A549 (cell line): ENCODE results near the gene DMRTC2. TPM values are rescaled to one million over a fixed set of nuclear protein-coding genes. Genes with fewer than 3 reads are reported as not detected.

Experiments used
- ATAC-seq, 2 experiments: fragments of 200-7000 bp in 1 of 2; fragments of >200 bp in 1 of 2; cut with Nextera tagmentation in 1 of 2; cut with Tn5 transposase in 1 of 2; 3 replicates each; pipeline versions ENCODE4 v1.8.0 to v1.9.1; 2018 to 2020; ENCODE audit warnings: mild to moderate bottlenecking in 1 of 2, moderate library complexity in 1 of 2
- CTCF ChIA-PET: fragments of 300-600 bp; sonication (Branson Sonifier 250); formaldehyde crosslinking; extraction: SDS; loops from one replicate; lab custom pipeline; 2021; ENCODE audit warnings: antibody characterized with exemption, inconsistent platforms; lab: Yijun Ruan, JAX
- POLR2A ChIA-PET: fragments of 350-600 bp; formaldehyde crosslinking; extraction: SDS; loops from one replicate; lab custom pipeline; 2021; ENCODE audit warnings: antibody characterized with exemption, inconsistent platforms; lab: Yijun Ruan, JAX
- DNase-seq, 2 experiments: peaks; one replicate each; pipeline versions ENCODE4 v3.0.0 to v3.0.0-alpha.2; 2011 to 2016; ENCODE audit warnings: low read depth in 1 of 2, low spot score in 1 of 2
- FAIRE-seq: peaks from 2 replicates; lab custom pipeline; 2011; peaks lifted over from hg19 to GRCh38; lab: Jason Lieb, UNC
- H3K27ac ChIP-seq, 2 experiments: fragments of >200 bp; sonication (Bioruptor Twin); formaldehyde crosslinking; 3 replicates each; pipeline ENCODE4 v1.5.1; 2016 to 2017
- H3K4me1 ChIP-seq: fragments of >200 bp; sonication (Bioruptor Twin); formaldehyde crosslinking; 3 replicates; pipeline ENCODE4 v1.6.1; 2016
- H3K4me2 ChIP-seq: fragments of >200 bp; sonication (Bioruptor Twin); formaldehyde crosslinking; 3 replicates; pipeline ENCODE4 v1.6.1; 2016
- H3K4me3 ChIP-seq: fragments of >200 bp; sonication (Bioruptor Twin); formaldehyde crosslinking; 3 replicates; pipeline ENCODE4 v1.5.1; 2016
- H3K9me3 ChIP-seq: fragments of >200 bp; sonication (Bioruptor Twin); formaldehyde crosslinking; 3 replicates; pipeline ENCODE4 v1.6.1; 2016
- ATOH8 ChIP-seq: fragments of 250-450 bp; sonication (Bioruptor Pico); IDR thresholded peaks from 2 replicates; pipeline ENCODE4 v1.5.0; 2020; ENCODE audit warnings: low read depth, mild to moderate bottlenecking, moderate library complexity
- CBX2 ChIP-seq: fragments of 200-600 bp; sonication (generic); IDR thresholded peaks from 2 replicates; pipeline ENCODE4 v1.6.1; 2016; ENCODE audit warnings: low read depth, mild to moderate bottlenecking, borderline replicate concordance
- CEBPB ChIP-seq, 2 experiments: fragments of >200 bp in 1 of 2; sonication (Bioruptor Twin) in 1 of 2; formaldehyde crosslinking in 1 of 2; IDR thresholded peaks; 2 replicates each; pipeline ENCODE4 v1.6.1; 2012 to 2016
- CHD4 ChIP-seq: fragments of 200-600 bp; sonication (generic); IDR thresholded peaks from 2 replicates; pipeline ENCODE4 v1.6.1; 2016; ENCODE audit warnings: antibody characterized with exemption, mild to moderate bottlenecking, borderline replicate concordance
- CTCF ChIP-seq: fragments of >200 bp; sonication (Bioruptor Twin); formaldehyde crosslinking; IDR thresholded peaks from 3 replicates; pipeline ENCODE4 v1.5.1; 2016
- E2F6 ChIP-seq: IDR thresholded peaks from 2 replicates; pipeline ENCODE4 v1.6.1; 2012; ENCODE audit warnings: low read depth, borderline replicate concordance
- EHF ChIP-seq: fragments of 250-450 bp; sonication (Bioruptor Pico); IDR thresholded peaks from 2 replicates; pipeline ENCODE4 v1.5.0; 2020; ENCODE audit warnings: mild to moderate bottlenecking
- EP300 ChIP-seq, 2 experiments: fragments of >200 bp; sonication (Bioruptor Twin); formaldehyde crosslinking; IDR thresholded peaks; 2 replicates in 1 of 2; 3 replicates in 1 of 2; pipeline ENCODE4 v1.6.1; 2016 to 2017
- FOSL2 ChIP-seq, 2 experiments: fragments of 450-650 bp in 1 of 2; fragments of >200 bp in 1 of 2; sonication (Bioruptor Twin) in 1 of 2; formaldehyde crosslinking; IDR thresholded peaks; 2 replicates each; pipeline versions ENCODE4 v1.5.0 to v1.6.1; 2016 to 2020; ENCODE audit warnings: mild to moderate bottlenecking in 1 of 2, moderate library complexity in 1 of 2
- GATA3 ChIP-seq: IDR thresholded peaks from 2 replicates; pipeline ENCODE4 v1.6.1; 2012; ENCODE audit warnings: borderline replicate concordance
- HEYL ChIP-seq: fragments of 250-450 bp; sonication (Bioruptor Pico); IDR thresholded peaks from 2 replicates; pipeline ENCODE4 v1.8.0; 2021; ENCODE audit warnings: mild to moderate bottlenecking, moderate library complexity
- JUN ChIP-seq, 2 experiments: fragments of >200 bp; sonication (Bioruptor Twin); formaldehyde crosslinking; IDR thresholded peaks; 2 replicates in 1 of 2; 3 replicates in 1 of 2; pipeline ENCODE4 v1.6.1; 2016 to 2017
- KDM1A ChIP-seq: fragments of 200-600 bp; sonication (generic); IDR thresholded peaks from 2 replicates; pipeline ENCODE4 v1.6.1; 2016; ENCODE audit warnings: low read depth, mild to moderate bottlenecking
- KDM5A ChIP-seq: fragments of 200-600 bp; sonication (generic); IDR thresholded peaks from 2 replicates; pipeline ENCODE4 v1.6.1; 2016; ENCODE audit warnings: antibody characterized with exemption, mild to moderate bottlenecking
- MAX ChIP-seq: IDR thresholded peaks from 2 replicates; pipeline ENCODE4 v1.6.1; 2012
- MAZ ChIP-seq: fragments of 150-350 bp; IDR thresholded peaks from 2 replicates; pipeline ENCODE4 v1.6.1; 2014; ENCODE audit warnings: antibody characterized with exemption, low read depth, low read length, borderline replicate concordance
- MYC ChIP-seq: IDR thresholded peaks from 2 replicates; pipeline ENCODE4 v1.6.1; 2012; ENCODE audit warnings: mild to moderate bottlenecking, inconsistent platforms, low read length, improper control_type of control experiment, borderline replicate concordance
- NFE2L2 ChIP-seq: fragments of 150-350 bp; conservative IDR thresholded peaks from 2 replicates; pipeline ENCODE4 v1.6.1; 2014; ENCODE audit warnings: low read length
- NR3C1 ChIP-seq: fragments of >200 bp; sonication (Bioruptor Twin); formaldehyde crosslinking; IDR thresholded peaks from 3 replicates; pipeline ENCODE4 v1.6.1; 2017
- PBX3 ChIP-seq: IDR thresholded peaks from 2 replicates; pipeline ENCODE4 v1.6.1; 2012
- PHF8 ChIP-seq: fragments of 200-600 bp; sonication (generic); IDR thresholded peaks from 2 replicates; pipeline ENCODE4 v1.6.1; 2016; ENCODE audit warnings: low read depth, mild to moderate bottlenecking, antibody characterized with exemption, moderate library complexity, borderline replicate concordance
- POLR2A ChIP-seq: IDR thresholded peaks from 2 replicates; pipeline ENCODE4 v1.6.1; 2012; ENCODE audit warnings: mild to moderate bottlenecking, low read length
- RARB ChIP-seq: fragments of 250-450 bp; sonication (Bioruptor Pico); IDR thresholded peaks from 2 replicates; pipeline ENCODE4 v1.8.0; 2021; ENCODE audit warnings: mild to moderate bottlenecking, moderate library complexity
- RFX5 ChIP-seq: fragments of 450-650 bp; IDR thresholded peaks from 2 replicates; pipeline ENCODE4 v1.7.1; 2014; ENCODE audit warnings: antibody characterized with exemption, mild to moderate bottlenecking, moderate library complexity
- TFCP2L1 ChIP-seq: fragments of 250-450 bp; sonication (Bioruptor Pico); IDR thresholded peaks from 2 replicates; pipeline ENCODE4 v1.5.0; 2021; ENCODE audit warnings: mild to moderate bottlenecking
- WGBS: methylation state at CpG from one replicate; pipeline ENCODE4 v1.1.6; 2017; ENCODE audit errors: missing lambda C conversion rate; 5-methylcytosine and 5-hydroxymethylcytosine counted together
- polyA plus RNA-seq, 4 experiments: library from polyadenylated mRNA; depleted of rRNA in 3 of 4; stranded (reverse); fragments of >200 nt; fragmentation: RNase III in 1 of 4; extraction: RNeasy Plus Mini Kit Qiagen cat#74134 plus additional on column Dnase treatment in 1 of 4; gene quantifications; 2 replicates in 3 of 4; 3 replicates in 1 of 4; pipeline ENCODE4 v1.2.3, GENCODE V29; 2011 to 2017
- TF ChIP-seq, protein P1 (sequence below): fragments of 450-650 bp; IDR thresholded peaks from 2 replicates; pipeline ENCODE4 v1.6.1; 2014; ENCODE audit warnings: antibody characterized with exemption
- TF ChIP-seq, protein P2 (sequence below): fragments of >200 bp; sonication (Bioruptor Twin); formaldehyde crosslinking; IDR thresholded peaks from 3 replicates; pipeline ENCODE4 v1.6.1; 2016
- TF ChIP-seq, protein P3 (sequence below): fragments of 200-600 bp; sonication (generic); IDR thresholded peaks from 2 replicates; pipeline ENCODE4 v1.6.1; 2016; ENCODE audit warnings: antibody characterized with exemption, mild to moderate bottlenecking, moderate library complexity

Gene DMRTC2
- polyA plus RNA-seq, 2 of the 4 experiments (the other 2 are of a cell fraction) = not detected

- FAIRE-seq (peak; percentile 100), DNase-seq (peak; percentile 100), ATAC-seq (peak; percentile 86 to 92)
- Histone ChIP-seq H3K9me3 (no peaks in the 10 kb centered on the region), H3K4me3 (peak within 1 kb of the TSS; percentile 89), H3K4me2 (peak within 1 kb of the TSS; percentile 98), H3K27ac (peak within 1 kb of the TSS; percentile 90 to 95), H3K4me1 (peaks cover 40% of the 10 kb centered on the region)
- ChIA-PET POLR2A (interaction anchor here (0.6 to 3.5 kb wide), 30 partner anchors 8 to 1143 kb away, joined by 3 to 102 read pairs (median 4); partner anchors contain the start of genes ACTMAP, B9D2, CD79A and COQ8B), CTCF (interaction anchor here (0.6 to 16.4 kb wide), 34 partner anchors 10 to 312 kb away, joined by 3 to 243 read pairs (median 4); partner anchors contain the start of genes CD79A and RABAC1)
- WGBS = 1% methylated on average over 51 of the region's 76 CpGs
- peak; percentile 57; the same call in 1 of the 2 replicates for TF ChIP-seq CHD4
- TF ChIP-seq MAZ = peak; percentile 93; the same call in 1 of the 2 replicates
- TF ChIP-seq, protein P1, sequence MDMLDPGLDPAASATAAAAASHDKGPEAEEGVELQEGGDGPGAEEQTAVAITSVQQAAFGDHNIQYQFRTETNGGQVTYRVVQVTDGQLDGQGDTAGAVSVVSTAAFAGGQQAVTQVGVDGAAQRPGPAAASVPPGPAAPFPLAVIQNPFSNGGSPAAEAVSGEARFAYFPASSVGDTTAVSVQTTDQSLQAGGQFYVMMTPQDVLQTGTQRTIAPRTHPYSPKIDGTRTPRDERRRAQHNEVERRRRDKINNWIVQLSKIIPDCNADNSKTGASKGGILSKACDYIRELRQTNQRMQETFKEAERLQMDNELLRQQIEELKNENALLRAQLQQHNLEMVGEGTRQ = no peak
- TF ChIP-seq KDM5A = 0 out of 2 replicates have a peak, but pooled peaks have one; percentile 23
- peak; percentile 56 for TF ChIP-seq CTCF
- TF ChIP-seq KDM1A = no peak
- 0 out of 2 replicates have a peak, but pooled peaks have one; percentile 2 for TF ChIP-seq NFE2L2
- peak; percentile 52; the same call in 1 of the 2 replicates for TF ChIP-seq TFCP2L1
- TF ChIP-seq ATOH8 (CRISPR knock-in tag) = no peak
- peak; percentile 95 for TF ChIP-seq POLR2A
- TF ChIP-seq E2F6 = peak; percentile 43; the same call in 1 of the 2 replicates
- TF ChIP-seq FOSL2 (IDR thresholded peaks at IDR 0.05) = no peak
- no peak for TF ChIP-seq FOSL2 (CRISPR knock-in tag; IDR thresholded peaks at IDR 0.05)
- TF ChIP-seq HEYL (CRISPR knock-in tag) = no peak
- TF ChIP-seq RFX5 = peak; percentile 41; the same call in 1 of the 2 replicates
- peak; percentile 98 to 100 for TF ChIP-seq JUN (IDR thresholded peaks at IDR 0.05)
- peak; percentile 10; the same call in 1 of the 2 replicates for TF ChIP-seq PBX3
- TF ChIP-seq EHF = no peak; the same call in 1 of the 2 replicates
- TF ChIP-seq CBX2 = no peak
- peak in 1 of 2 experiments; percentile 62; a peak in 1 of 4 replicates for TF ChIP-seq CEBPB (IDR thresholded peaks at IDR 0.05)
- peak in 1 of 2 experiments; percentile 13; a peak in 1 of 5 replicates for TF ChIP-seq EP300 (IDR thresholded peaks at IDR 0.05)
- peak; percentile 96 for TF ChIP-seq GATA3
- TF ChIP-seq, protein P2, sequence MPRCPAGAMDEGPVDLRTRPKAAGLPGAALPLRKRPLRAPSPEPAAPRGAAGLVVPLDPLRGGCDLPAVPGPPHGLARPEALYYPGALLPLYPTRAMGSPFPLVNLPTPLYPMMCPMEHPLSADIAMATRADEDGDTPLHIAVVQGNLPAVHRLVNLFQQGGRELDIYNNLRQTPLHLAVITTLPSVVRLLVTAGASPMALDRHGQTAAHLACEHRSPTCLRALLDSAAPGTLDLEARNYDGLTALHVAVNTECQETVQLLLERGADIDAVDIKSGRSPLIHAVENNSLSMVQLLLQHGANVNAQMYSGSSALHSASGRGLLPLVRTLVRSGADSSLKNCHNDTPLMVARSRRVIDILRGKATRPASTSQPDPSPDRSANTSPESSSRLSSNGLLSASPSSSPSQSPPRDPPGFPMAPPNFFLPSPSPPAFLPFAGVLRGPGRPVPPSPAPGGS = peak; percentile 100
- peak; percentile 93 for TF ChIP-seq PHF8
- TF ChIP-seq MAX = peak; percentile 91
- TF ChIP-seq MYC = peak; percentile 99
- TF ChIP-seq NR3C1 = no peak
- TF ChIP-seq RARB = no peak
- TF ChIP-seq, protein P3, sequence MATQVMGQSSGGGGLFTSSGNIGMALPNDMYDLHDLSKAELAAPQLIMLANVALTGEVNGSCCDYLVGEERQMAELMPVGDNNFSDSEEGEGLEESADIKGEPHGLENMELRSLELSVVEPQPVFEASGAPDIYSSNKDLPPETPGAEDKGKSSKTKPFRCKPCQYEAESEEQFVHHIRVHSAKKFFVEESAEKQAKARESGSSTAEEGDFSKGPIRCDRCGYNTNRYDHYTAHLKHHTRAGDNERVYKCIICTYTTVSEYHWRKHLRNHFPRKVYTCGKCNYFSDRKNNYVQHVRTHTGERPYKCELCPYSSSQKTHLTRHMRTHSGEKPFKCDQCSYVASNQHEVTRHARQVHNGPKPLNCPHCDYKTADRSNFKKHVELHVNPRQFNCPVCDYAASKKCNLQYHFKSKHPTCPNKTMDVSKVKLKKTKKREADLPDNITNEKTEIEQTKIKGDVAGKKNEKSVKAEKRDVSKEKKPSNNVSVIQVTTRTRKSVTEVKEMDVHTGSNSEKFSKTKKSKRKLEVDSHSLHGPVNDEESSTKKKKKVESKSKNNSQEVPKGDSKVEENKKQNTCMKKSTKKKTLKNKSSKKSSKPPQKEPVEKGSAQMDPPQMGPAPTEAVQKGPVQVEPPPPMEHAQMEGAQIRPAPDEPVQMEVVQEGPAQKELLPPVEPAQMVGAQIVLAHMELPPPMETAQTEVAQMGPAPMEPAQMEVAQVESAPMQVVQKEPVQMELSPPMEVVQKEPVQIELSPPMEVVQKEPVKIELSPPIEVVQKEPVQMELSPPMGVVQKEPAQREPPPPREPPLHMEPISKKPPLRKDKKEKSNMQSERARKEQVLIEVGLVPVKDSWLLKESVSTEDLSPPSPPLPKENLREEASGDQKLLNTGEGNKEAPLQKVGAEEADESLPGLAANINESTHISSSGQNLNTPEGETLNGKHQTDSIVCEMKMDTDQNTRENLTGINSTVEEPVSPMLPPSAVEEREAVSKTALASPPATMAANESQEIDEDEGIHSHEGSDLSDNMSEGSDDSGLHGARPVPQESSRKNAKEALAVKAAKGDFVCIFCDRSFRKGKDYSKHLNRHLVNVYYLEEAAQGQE = peak; percentile 99
Measured at GRCh38 chr19:41859618-41860418, 15.0 kb downstream of the DMRTC2 start, which contains the start of gene RPS19. Gene RPS19, plus strand, starts transcription at chr19:41860255. Its CDS starts 520 bp downstream, at chr19:41860775.
